K562 (cell line): ENCODE measurements around the gene MED19. TPM values are rescaled to one million over a fixed set of nuclear protein-coding genes. Genes with fewer than 3 reads are reported as not detected.

Source experiments
- CEBPZ ChIP-seq: fragments of 150-350 bp; IDR thresholded peaks from 2 replicates; pipeline ENCODE4 v1.6.1; 2014; ENCODE audit warnings: low read depth, mild to moderate bottlenecking, low read length, borderline replicate concordance
- FOXO4 ChIP-seq: fragments of 450-650 bp; formaldehyde crosslinking; IDR thresholded peaks from 2 replicates; pipeline ENCODE4 v1.4.0; 2020; ENCODE audit warnings: mild to moderate bottlenecking, moderate library complexity
- MYC ChIP-seq, 2 experiments: fragments of 250-450 bp in 1 of 2; sonication (Bioruptor Pico) in 1 of 2; IDR thresholded peaks; 2 replicates each; pipeline versions ENCODE4 v1.5.1 to v1.6.1; 2012 to 2021; ENCODE audit warnings: low read depth in 2 of 2, borderline replicate concordance in 1 of 2, improper control_type of control experiment in 1 of 2, low read length in 1 of 2, mild to moderate bottlenecking in 1 of 2, moderate library complexity in 1 of 2
- PHF8 ChIP-seq: fragments of 200-600 bp; sonication (generic); IDR thresholded peaks from 2 replicates; pipeline ENCODE4 v1.6.1; 2012; ENCODE audit warnings: mixed run types, mild to moderate bottlenecking, inconsistent platforms, low read length, moderate library complexity, borderline replicate concordance
- REST ChIP-seq, 2 experiments: fragments of 450-650 bp; formaldehyde crosslinking in 1 of 2; IDR thresholded peaks; 2 replicates each; pipeline versions ENCODE4 v1.4.0 to v1.6.1; 2014 to 2020; ENCODE audit warnings: mild to moderate bottlenecking in 2 of 2, borderline replicate concordance in 1 of 2, low read depth in 1 of 2
- SMARCE1 ChIP-seq: fragments of 450-650 bp; IDR thresholded peaks from 2 replicates; pipeline ENCODE4 v1.7.1; 2016; ENCODE audit warnings: mild to moderate bottlenecking
- SRF ChIP-seq, 2 experiments: fragments of 250-450, 450-650 bp in 1 of 2; sonication (Bioruptor Pico) in 1 of 2; sonication (generic) in 1 of 2; formaldehyde crosslinking; IDR thresholded peaks; 2 replicates each; pipeline versions ENCODE4 v1.5.0 to v1.5.1; 2020 to 2022; ENCODE audit warnings: mild to moderate bottlenecking in 1 of 2, missing genetic modification reagents in 1 of 2
- ZBTB2 ChIP-seq: fragments of 450-650 bp; IDR thresholded peaks from 2 replicates; pipeline ENCODE4 v1.6.1; 2016; ENCODE audit warnings: antibody characterized with exemption
- ZFPM2 ChIP-seq: fragments of 250-450 bp; sonication (Bioruptor Pico); IDR thresholded peaks from 2 replicates; pipeline ENCODE4 v1.5.1; 2022; ENCODE audit warnings: mild to moderate bottlenecking
- polyA plus RNA-seq, 8 experiments: library from polyadenylated mRNA; depleted of rRNA in 4 of 8; stranded (reverse) in 5 of 8; unstranded in 3 of 8; fragments of >200 nt; fragmentation: Nextera tagmentation in 2 of 8; fragmentation: Illumina TruSeq in 1 of 8; extraction: Ambion mirVana in 2 of 8; extraction: Trizol in 1 of 8; gene quantifications; 2 replicates each; pipeline versions ENCODE4 v1.2.1 to v1.2.3, GENCODE V29; 2011 to 2014; ENCODE audit warnings: inconsistent platforms in 1 of 8, missing spikeins in 1 of 8
- total RNA-seq, 7 experiments: library from RNA; depleted of rRNA in 6 of 7; stranded (reverse); fragments of >200 nt in 6 of 7; fragmentation: Illumina TruSeq in 2 of 7; extraction: Trizol in 2 of 7; gene quantifications; 2 replicates each; pipeline versions ENCODE4 v1.2.1 to v1.2.3, GENCODE V29; 2011 to 2021; ENCODE audit warnings: low replicate concordance in 1 of 7

The MED19 gene
- total and polyA plus RNA-seq, 9 of the 15 experiments (the other 6 are each of a cell fraction or from before 2014, with no cell fraction given): 7.3 to 23.5 (median 15.0) TPM

GRCh38 chr11:57712256-57713150 is 488 bp upstream of the MED19 start, which contains the start of gene TMX2 (continued):
- peak; percentile 65; the same call in 1 of the 2 replicates for TF ChIP-seq CEBPZ
- peak; percentile 72; the same call in 1 of the 2 replicates for TF ChIP-seq PHF8
- TF ChIP-seq FOXO4 (CRISPR knock-in tag): no peak
- TF ChIP-seq ZFPM2: no peak
- TF ChIP-seq MYC (IDR thresholded peaks at IDR 0.05; ENCODE audit: low read depth, low read length): peak; percentile 86
- peak; percentile 74; the same call in 1 of the 2 replicates for TF ChIP-seq MYC (CRISPR knock-in tag; IDR thresholded peaks at IDR 0.05; ENCODE audit: borderline replicate concordance, low read depth)
- TF ChIP-seq SRF (CRISPR knock-in tag; IDR thresholded peaks at IDR 0.05): peak in 1 of 2 experiments; percentile 86; a peak in 1 of 4 replicates
- peak; percentile 36; the same call in 1 of the 2 replicates for TF ChIP-seq SMARCE1
- 0 out of 2 replicates have a peak, but pooled peaks have one; percentile 16 for TF ChIP-seq ZBTB2
- TF ChIP-seq REST (IDR thresholded peaks at IDR 0.05; ENCODE audit: borderline replicate concordance): no peak
- peak; percentile 46; the same call in 1 of the 2 replicates for TF ChIP-seq REST (CRISPR knock-in tag; IDR thresholded peaks at IDR 0.05; ENCODE audit: low read depth)
